GM12873 (cell line): ENCODE results near the gene DRICH1.

Experiments
- CTCF ChIP-seq: IDR thresholded peaks from 2 replicates; pipeline ENCODE4 v1.5.1; 2012; ENCODE audit warnings: low read depth, mild to moderate bottlenecking, moderate library complexity, low read length, control low read depth; ENCODE audit not compliant: insufficient read depth; ENCODE audit errors: missing control alignments

DRICH1 gene

GRCh38 chr22:23571486-23571885, 60.6 kb downstream of the DRICH1 start:
- TF ChIP-seq CTCF = no peak

GRCh38 chr22:23570681-23571080, 61.4 kb downstream of the DRICH1 start:
- TF ChIP-seq CTCF = no peak

GRCh38 chr22:23569716-23570115, 62.4 kb downstream of the DRICH1 start:
- TF ChIP-seq CTCF = no peak

- TF ChIP-seq CTCF = no peak
These were observed 62.8 kb downstream of the DRICH1 start for GRCh38 chr22:23569291-23569690.

- TF ChIP-seq CTCF = no peak
These were observed 65.2 kb downstream of the DRICH1 start for GRCh38 chr22:23566705-23567475.

GRCh38 chr22:23565915-23566704, 66.0 kb downstream of the DRICH1 start:
- no peak for TF ChIP-seq CTCF

GRCh38 chr22:23565305-23565914, 66.7 kb downstream of the DRICH1 start:
- peak; percentile 34 for TF ChIP-seq CTCF
